HG02678 (cell line): ENCODE data around the gene FGD1.
"Not testable (repeated sequence)": the region's sequence is repeated elsewhere in the genome, so short reads cannot be mapped to it uniquely, and the experiment has no call there.

ENCODE experiments used
- ATAC-seq: cut with Tn5 transposase; IDR thresholded peaks from one replicate; pipeline ENCODE4 v1.9.1; 2021; ENCODE audit warnings: mild to moderate bottlenecking, moderate library complexity; ENCODE audit not compliant: unreplicated experiment

The FGD1 gene

DNA sequence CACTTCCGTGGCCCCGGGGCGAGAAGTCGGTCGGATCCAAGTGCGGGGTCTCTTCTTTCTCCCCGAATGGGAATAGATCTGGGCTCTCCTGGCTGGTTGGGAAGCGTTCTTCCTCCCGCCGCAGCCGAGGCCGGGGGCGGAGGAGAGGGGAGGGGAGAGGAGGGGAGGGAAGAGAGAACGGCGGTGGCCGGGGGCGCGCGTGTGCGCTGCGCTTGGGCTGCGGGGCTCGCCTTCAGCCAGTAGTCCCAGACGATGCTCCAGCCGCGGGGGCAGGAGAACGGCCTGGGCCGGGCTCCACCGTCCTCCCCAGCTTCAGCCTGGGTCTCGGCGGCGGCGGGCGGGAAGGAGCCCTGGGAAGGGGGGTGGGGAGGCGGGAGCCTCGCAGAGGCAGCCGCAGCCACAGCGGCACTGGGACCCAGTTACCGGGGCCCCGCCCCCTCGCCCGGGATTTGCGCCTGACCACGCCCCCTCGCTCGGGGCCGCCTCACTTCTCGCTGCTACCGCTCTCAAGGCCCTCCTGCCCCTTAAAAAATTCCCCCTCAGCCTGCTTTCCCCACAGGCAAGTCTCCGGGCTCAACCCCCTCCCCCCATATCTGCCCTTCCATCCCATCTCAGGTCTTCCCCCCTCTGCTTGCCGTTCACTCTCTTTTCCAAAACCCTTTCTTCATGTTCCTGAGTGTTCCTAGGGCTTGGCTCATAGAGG lies at the start of gene FGD1:
Gene FGD1 (minus strand): TSS at position 421 of the 703 bp plus-strand sequence. CDS start 802 bp downstream, outside the sequence.
- no peak for ATAC-seq

DNA sequence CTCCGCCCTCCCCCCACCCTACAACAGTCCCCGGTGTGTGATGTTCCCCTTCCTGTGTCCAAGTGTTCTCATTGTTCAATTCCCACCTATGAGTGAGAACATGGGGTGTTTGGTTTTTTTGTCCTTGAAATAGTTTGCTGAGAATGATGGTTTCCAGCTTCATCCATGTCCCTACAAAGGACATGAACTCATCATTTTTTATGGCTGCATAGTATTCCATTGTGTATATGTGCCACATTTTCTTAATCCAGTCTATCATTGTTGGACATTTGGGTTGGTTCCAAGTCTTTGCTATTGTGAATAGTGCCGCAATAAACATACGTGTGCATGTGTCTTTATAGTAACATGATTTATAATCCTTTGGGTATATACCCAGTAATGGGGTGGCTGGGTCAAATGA lies 46.2 kb upstream of the FGD1 start:
- ATAC-seq, result not testable (repeated sequence)

- ATAC-seq, result no peak
Measured at GRCh38 chrX:54540289-54540688, 44.3 kb upstream of the FGD1 start.

DNA sequence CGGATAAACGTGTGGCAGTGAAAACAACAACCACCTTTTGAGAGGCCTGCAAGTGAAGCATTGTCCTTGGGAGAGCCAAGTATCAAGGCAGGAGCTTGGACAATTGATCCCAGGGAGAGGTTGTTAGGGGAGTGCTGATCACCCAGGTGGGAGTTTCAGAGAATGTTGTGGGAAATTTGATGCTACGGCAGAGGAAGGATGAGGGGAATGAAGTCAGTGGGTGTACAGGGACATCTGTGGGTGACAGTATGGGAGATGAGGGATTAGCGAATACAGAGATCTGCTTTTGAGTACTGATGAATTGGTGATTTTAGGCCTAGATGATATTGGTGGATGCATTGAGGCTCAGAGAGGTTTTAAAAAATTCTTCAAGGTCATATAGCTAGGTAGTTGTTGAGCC lies 38.2 kb upstream of the FGD1 start:
- no peak for ATAC-seq

GRCh38 chrX:54530357-54530900 lies 34.4 kb upstream of the FGD1 start:
- peak; percentile 6 for ATAC-seq

- peak; percentile 80 for ATAC-seq
Measured at GRCh38 chrX:54529552-54530356, 33.7 kb upstream of the FGD1 start, which contains the start of gene GNL3L. Gene GNL3L (plus strand): TSS chrX:54530219. CDS start chrX:54532567, 2,348 bp downstream.

- no peak for ATAC-seq
Measured at GRCh38 chrX:54529151-54529550, 33.1 kb upstream of the FGD1 start.

DNA sequence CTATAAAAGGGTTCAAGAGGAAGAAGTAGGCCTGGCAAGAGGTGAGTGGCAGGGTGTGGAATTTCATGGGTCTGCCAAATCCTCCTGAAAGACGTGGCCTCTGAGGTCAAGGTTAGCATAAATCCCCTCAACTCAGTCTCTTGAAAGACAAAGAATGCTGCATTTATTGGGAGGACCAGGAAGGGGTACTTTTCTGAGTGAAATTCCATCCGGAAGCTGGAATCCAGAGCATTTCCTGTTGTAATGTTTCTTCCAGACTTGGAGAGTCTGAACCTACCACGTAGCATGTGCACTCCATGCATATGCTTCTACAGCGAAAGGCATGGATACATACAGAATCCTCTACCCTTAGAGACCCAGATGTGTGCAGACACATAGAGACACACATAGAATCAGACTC lies 13.4 kb upstream of the FGD1 start:
- ATAC-seq, result no peak

DNA sequence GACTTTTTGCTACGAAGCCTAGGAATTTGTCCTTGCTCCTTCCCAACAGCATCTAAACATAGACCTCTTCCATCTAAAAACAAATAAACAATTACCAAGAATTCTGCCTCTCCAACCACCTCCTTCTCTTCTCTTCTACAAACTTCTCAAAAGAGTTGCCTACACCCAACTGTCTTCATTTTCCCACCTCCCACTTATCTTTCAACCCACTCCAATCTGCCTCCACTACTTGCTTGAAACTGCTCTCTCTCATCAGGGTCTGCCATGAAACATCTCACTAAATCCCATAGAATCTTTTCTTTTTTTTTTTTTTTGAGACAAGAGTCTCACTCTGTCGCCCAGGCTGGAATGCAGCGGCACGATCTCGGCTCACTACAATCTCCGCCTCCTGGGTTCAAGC lies 902 bp upstream of the FGD1 start:
- no peak for ATAC-seq

DNA sequence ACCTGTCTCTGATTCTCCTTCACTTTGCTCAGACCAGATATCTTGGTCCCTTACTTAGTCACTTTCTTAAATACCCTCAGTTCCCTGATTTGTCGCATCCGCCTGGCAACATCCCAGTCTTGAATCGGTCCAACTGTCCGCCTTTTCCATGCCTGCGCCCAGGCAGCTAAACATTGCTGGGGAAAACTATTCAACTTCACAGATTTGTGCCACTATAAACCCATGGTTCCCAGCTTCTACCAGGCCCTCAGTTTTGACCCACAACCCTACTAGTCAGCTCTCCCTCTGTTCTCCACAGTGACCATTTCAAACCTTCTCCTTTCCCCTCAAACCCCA lies 451 bp upstream of the FGD1 start:
- no peak for ATAC-seq

- ATAC-seq, result no peak
Measured at GRCh38 chrX:54494989-54495813, 833 bp downstream of the FGD1 start.

- ATAC-seq, result no peak
Measured at GRCh38 chrX:54494166-54494988, 1.7 kb downstream of the FGD1 start.

DNA sequence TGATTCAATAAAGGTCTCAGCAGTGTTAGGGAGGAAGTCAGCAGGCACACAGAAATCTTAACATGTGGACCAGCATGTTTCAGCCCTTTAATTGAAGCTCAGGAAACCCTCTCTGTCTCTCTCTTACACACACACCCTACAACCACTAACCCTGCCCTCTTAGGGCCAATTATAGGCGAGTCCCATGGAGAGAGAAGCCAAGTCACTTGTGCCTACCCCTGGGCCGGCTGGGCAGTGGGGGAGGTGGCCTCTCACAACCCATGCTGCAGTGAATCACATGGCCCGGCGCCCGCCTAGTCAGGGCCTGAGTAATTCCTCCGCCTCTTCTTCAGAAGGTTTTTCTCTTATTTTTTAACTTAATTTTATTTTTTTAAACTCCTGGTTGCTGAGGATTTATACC lies 3.7 kb downstream of the FGD1 start:
- no peak for ATAC-seq

DNA sequence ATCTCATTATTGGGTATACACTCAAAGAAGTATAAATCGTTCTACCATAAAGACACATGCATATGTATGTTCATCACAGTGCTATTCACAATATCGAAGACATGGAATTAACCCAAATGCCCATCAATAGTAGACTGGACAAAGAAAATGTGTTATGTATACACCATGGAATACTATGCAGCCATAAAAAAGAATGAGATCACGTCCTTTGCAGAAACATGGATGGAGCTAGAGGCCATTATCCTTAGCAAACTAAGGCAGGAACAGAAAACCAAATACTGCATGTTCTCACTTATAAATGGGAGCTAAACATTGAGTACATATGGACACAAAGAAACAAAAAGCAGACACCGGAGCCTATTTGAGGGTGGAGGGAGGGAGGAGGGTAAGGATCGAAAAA lies 6.2 kb downstream of the FGD1 start:
- not testable (repeated sequence) for ATAC-seq

DNA sequence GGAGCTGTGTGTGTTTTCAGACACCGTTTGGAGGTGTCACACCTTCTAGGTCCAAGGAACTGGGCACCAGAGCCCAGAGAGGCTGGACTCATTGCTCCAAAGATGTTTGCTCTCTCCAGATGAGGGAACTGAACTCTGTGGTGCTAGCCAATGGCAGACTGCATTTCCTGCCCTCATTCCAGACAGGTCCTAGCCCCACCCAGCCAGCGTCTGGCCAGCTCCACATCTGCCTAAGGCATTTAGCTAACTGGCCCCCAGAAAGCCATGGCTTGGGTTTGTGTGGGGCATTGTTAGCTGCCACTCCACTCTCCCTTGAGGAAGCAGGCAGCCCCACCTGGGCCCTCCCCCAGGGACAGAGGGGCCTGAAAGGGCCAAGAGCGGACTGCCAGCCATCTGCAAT lies 11.4 kb downstream of the FGD1 start:
- no peak for ATAC-seq

DNA sequence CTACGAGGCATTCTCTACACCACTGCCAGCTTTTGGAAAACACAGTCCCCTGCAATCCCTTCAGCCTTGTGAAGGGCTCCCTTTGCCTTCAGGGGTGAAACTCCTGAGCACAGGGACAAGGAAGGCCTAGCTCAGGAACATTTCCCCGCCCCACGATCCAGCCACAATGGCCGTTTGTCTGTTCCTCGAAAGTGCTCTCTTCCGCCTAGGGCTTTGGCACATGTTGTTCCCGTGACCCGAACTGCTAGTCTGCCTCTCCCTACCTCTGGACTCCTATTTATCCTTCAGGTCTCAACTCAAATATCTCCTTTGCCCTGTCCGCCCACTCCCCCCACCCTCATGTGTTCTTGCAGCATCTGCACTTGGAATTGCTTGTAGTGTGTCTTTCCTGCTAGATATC lies 12.1 kb downstream of the FGD1 start:
- ATAC-seq, result no peak

- ATAC-seq, result no peak
Measured at GRCh38 chrX:54482839-54483593, 13.0 kb downstream of the FGD1 start.

DNA sequence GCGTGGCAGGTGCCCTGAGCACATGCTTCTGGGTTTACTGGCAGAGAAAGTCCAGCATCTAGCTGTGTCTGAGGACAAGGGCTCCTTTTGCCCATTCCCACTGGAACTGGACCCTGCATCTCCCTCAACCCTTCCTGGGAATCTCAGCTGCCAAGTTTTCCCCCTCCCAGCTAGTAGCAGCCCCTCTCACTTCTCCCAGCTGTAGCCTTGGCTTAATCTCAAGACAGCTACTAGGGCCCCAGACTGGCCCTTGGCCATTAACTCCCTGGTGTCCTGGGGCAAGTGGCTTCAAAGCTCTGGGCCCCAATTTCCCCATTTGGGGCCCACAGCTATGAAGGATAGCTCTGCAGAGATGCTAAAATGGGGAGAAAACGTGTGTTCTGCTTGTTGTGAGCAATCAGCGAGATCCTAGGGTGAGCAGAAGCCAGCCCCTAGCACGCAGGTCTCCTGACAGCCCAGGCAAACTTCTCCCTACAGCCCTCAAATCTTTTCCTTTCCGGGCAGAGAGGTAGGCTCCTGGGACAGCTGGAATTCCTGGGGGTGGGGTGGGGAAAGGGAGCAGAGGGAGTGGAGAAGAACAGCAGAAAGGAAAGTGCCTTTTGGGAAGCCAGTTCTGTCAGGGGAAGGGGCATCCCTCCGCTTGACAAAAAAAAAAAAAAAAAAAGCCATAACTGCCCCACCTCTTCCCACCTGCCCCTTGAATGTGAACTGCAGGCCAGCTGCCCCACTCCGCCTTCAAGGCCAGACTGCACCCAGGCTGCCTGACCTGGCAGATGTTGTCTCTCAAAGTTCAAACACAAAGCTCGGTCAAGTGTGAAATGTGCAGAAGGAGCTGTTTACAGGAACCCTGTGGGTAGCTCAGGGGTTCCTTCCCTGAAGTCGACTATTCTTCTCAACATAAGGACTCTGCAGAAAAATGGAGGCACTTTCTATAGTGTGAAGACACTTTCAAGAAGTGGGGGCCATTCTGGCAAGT lies 16.6 kb downstream of the FGD1 start:
- no peak for ATAC-seq
